Measurements from ENCODE around the gene SLC19A3.
"Not testable (repeated sequence)": the region's sequence is repeated elsewhere in the genome, so short reads cannot be mapped to it uniquely, and the experiment has no call there.

The SLC19A3 gene

DNA sequence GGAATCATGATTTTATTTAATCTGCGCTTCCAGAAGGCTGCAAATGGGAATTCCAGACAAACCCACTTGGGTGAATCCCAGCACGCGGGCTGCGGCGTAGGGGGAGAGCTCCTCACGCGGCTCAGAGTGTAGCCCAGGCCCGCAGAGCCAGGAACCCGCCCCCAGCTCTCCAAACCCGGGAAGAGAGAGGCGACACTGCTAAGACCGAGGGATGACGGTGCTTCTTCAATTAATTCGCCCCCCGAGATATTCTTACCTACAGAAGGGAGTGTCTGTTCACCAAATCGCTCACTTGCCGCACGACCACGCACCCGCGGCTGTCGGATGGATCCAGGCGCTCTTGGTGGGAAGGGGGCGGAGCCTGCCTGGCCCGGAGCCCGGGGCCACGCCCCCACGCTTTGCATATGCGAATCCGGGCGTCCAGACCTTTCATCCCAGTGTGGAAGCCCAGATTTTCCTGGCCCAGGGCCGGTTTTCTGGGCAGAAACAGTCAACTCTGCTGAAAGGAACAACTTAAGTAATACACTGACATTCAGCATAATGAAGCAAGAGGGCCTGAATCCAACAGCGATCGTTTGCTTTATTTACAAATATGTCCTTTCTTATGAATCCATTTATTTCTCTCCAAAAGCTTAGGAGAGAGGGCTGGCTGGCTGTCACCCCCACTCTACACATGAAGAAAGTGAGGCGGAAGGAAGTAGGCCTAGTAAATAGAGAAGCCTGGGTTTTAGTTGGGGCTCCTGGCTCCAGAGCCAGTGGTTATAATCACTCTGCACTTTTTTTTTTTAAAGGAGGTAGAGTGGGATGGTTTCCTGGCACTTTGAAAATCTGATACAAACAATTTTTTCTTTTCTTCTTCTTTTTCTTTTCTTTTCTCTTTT lies at the start of gene SLC19A3:
SLC19A3 (minus strand) TSS at position 342 of the 881 bp plus-strand sequence. CDS start 15,710 bp downstream, outside the sequence.
- no peak for FAIRE-seq

DNA sequence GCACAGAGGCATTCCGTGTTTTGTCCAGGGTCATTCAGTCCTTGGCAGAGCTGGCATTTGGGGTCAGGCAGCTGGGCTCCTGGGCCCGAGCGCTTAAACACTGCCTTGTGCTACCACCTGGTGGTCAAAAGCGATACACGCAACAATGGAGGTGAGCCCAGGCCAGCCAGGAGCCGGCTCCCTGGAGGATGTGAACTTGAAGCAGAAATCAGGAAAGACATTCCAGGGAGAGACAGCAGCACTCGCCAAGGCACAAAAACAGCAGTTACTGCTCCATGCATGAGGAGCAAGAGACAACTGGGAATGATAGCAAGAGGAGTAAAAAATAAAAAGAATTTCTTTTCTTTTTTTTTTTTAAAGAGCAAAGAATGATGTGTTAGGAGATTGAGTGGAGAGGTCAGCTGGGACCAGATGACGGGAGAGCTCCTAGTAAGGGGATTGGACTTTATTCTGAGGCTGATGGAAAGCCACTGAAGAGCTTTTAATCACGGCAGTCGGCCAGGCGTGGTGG lies 48.6 kb upstream of the SLC19A3 start:
- FAIRE-seq = no peak

GRCh38 chr2:227765788-227766372 lies 48.1 kb upstream of the SLC19A3 start:
- no peak for FAIRE-seq

- FAIRE-seq = no peak
These were observed 44.1 kb upstream of the SLC19A3 start for GRCh38 chr2:227761740-227762476.

DNA sequence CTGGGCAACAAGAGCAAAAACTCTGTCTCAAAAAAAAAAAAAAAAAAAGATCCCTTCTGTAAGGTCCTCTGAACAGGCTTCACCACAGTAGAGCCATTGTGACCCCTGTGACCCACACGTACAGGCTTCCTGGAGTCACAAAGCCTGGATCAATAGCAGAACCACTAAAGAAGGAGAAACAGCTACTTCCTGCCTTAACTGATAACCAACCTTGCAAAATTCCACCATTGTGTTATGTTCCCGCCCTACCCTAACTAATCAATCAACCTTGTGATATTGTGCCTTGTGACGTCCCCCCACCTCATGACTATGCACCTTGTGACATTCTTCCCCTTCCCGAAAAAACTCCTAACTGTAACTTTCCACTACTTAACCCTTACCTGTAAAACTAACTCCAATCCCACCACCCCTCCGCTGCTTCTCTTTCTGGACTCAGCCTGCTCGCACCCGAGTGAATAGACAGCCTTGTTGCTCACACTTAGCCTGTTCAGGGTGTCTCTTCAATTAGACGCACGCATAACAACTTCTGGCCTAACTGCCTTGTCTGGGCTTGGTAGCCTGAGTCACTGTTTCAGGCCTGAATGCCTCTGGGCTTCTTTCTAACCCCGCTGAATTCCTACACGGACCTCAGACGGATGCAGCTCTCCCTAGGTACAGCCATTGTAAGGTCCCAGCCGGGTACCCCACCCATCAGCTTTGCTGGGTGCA lies 41.7 kb upstream of the SLC19A3 start:
- no peak for FAIRE-seq

DNA sequence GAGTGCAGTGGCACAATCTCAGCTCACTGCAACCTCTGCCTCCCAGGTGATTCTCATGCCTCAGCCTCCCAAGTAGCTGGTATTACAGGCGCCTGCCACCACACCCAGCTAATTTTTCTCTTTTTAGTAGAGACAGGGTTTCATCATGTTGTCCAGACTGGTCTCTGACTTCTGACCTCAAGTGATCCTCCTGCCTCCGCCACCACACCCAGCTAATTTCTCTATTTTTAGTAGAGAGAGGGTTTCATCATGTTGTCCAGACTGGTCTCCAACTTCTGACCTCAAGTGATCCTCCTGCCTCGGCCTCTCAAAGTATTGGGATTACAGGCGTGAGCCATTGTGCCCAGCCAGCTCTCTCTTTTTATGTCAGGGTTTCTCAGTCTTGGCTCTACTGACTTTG lies 38.4 kb upstream of the SLC19A3 start:
- FAIRE-seq = not testable (repeated sequence)

- no peak for FAIRE-seq
These were observed 30.3 kb upstream of the SLC19A3 start for GRCh38 chr2:227748079-227748478.

DNA sequence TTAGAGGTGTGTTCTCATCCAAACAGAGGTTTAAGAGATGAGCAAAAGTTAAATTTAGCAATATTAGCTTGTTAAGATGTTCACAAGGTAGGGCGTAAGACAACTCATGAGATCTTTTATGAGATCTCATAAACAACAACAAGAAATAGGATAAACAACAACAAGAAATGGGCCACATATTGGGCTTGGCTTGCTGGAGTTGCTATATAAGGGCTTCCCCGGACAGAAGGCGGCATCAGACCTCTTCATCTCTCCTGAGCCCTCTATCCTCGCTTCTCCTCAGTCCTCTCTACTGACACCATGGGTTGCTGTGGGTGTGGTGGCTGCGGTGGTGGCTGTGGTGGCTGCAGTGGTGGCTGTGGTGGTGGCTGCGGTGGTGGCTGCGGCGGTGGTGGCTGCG lies 27.8 kb upstream of the SLC19A3 start, which contains the start of gene SCYGR8:
SCYGR8 (plus strand) TSS at position 301 of the 400 bp plus-strand sequence; CDS start at position 301, 0 bp downstream.
- FAIRE-seq = no peak

- not testable (repeated sequence) for FAIRE-seq
These were observed 22.9 kb upstream of the SLC19A3 start for GRCh38 chr2:227740705-227741104.

GRCh38 chr2:227739351-227739750 lies 21.5 kb upstream of the SLC19A3 start:
- FAIRE-seq = no peak

DNA sequence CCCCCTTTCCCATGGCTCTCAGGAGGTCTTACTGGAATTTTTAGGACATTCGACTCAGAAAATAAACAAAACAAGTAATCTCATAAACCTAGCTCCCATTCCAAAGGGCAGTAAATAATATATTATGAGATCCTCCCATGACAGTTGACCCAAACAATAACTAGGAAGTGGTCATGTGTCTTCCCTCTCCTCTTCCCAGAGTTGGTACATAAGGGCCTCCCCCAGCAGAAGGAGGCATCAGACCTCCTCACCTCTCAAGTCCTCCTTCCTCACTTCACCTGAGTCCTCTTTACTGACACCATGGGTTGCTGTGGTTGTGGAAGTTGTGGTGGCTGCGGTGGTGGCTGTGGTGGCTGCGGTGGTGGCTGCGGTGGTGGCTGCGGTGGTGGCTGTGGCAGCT lies 10.2 kb upstream of the SLC19A3 start, which contains the start of gene SCYGR7:
SCYGR7 (plus strand) TSS at position 301 of the 400 bp plus-strand sequence; CDS start at position 301, 0 bp downstream.
- no peak for FAIRE-seq

DNA sequence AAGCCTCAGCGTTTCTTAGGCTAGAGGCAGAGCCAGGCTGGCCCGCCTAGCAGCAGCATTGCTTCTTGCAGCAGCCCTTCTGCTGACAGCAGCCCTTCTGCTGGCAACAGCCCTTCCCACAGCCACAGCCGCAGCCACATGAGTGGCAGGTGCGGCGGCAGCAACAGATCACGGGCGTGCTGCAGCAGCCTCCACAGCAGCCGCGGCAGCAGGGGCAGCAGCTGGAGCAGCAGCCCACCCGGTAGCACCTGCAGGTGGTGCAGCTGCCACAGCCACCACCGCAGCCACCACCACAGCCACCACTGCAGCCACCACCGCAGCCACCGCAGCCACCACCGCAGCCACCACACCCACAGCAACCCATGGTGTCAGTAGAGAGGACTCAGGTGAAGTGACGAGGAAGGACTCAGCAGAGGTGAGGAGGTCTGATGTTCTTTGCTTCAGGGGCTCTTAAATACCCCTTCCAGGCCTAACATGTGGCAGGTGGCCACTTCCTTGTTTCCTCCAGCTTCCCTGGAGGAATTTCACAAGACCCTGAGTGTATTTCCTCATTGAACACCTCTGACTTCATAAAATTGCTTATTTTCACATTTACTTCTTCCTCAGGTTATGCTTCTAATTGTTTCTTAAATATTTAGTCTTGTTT lies 6.7 kb upstream of the SLC19A3 start, which contains the start of gene SCYGR6:
SCYGR6 (minus strand) TSS at position 364 of the 646 bp plus-strand sequence; CDS start at position 364, 0 bp downstream.
- FAIRE-seq = no peak

GRCh38 chr2:227722821-227723220 lies 5.0 kb upstream of the SLC19A3 start:
- not testable (repeated sequence) for FAIRE-seq

DNA sequence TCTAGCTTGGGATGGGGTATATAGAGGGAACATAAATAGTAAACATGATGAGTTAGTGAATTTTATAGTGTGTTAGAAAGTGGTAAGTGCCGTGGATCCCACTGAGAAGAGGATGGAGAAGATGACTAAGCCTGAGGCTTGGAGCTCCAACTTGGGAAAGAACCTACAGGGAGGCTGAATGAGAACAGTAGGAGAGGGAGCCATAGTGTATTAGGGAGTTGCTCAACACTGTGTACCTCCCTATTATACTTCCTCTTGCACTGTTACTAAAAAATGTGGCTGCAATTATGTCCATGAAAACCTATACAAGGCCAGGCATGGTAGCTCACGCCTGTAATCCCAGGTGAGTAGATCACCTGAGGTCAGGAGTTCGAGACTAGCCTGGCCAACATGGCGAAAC lies 2.9 kb upstream of the SLC19A3 start:
- no peak for FAIRE-seq

- no peak for FAIRE-seq
These were observed 1.8 kb upstream of the SLC19A3 start for GRCh38 chr2:227719641-227720040.

- FAIRE-seq = no peak
These were observed 1.3 kb downstream of the SLC19A3 start for GRCh38 chr2:227716501-227716900.

DNA sequence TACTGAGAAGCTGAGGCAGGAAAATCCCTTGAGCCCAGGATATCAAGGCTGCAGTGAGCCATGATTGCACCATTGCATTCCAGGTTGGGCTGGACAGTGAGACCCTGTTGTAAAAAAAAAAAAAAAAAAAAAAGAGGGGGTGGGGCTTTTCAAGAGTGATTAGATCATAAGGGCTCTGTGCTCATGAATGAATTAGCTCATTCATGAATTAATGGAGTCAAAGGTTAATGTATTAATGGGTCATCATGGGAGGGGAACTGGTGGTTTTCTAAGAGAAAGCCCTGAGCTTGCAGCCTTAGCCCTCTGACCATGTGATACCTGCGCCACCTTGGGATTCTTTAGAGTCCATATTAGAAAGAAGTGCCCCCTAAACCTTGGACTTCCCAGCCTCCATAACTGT lies 4.5 kb downstream of the SLC19A3 start:
- no peak for FAIRE-seq

DNA sequence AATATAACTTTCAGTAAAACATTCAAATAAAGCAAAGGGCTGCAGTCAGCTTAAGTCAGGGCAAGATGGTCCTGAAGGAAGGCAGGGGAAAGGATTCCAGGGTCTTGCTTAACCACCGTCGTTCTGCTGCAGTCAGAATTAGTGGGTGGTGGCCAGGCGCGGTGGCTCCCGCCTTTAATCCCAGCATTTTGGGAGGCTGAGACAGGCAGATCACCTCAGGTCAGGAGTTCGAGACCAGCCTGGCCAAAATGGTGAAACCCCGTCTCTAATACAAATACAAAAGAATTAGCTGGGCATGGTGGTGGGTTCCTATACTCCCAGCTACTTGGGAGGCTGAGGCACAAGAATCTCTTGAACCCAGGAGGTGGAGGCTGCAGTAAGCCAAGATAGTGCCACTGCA lies 6.8 kb downstream of the SLC19A3 start:
- FAIRE-seq = no peak

DNA sequence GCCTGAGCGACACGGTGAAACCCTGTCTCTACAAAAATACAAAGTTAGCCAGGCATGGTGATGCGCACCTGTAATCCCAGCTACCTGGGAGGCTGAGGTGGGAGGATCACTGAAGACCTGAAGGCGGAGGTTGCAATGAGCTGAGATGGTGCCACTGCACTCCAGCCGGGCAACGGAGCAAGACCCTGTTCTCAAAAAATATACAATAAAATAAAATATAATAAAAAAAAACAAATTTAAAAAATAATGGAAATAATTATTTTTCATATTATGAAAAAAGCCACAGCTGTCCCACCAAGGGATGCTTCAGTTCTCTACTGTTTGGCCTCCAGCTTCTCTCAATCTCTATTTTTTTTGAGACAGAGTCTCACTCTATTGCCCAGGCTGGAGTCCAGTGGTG lies 10.4 kb downstream of the SLC19A3 start:
- FAIRE-seq = no peak

GRCh38 chr2:227706859-227707258 lies 11.0 kb downstream of the SLC19A3 start:
- FAIRE-seq = no peak

DNA sequence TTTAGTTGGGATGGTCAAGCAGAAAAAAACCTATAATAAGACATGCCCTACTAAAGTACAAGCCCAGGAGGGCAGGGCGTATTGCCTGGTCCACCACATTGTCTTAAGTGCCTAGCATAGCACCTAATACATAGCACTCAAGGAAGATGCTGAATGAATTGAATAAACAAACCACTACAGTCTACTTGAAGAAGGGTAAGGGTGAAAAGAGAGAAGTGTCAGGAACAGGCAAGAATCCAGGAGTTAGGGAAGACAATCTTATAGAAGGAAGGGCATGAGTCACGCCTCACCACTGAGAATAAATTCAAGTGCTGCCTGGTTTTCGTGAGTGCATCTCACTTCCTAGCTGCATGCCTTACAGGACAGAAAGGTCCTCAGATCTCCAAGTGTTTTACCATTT lies 13.9 kb downstream of the SLC19A3 start:
- no peak for FAIRE-seq

- no peak for FAIRE-seq
These were observed 14.5 kb downstream of the SLC19A3 start for GRCh38 chr2:227703280-227703732.

Measured in TTC549 (cell line).